ENCODE measurements around the gene PLN.
A peak's percentile ranks its signal among the peaks of the same experiment; 100 is the strongest.

The PLN gene

GRCh38 chr6:118579786-118580185, 31.7 kb downstream of the PLN start:
- TF ChIP-seq CTCF (IDR thresholded peaks at IDR 0.05; ENCODE audit: low read depth, low read length), result no peak
- Histone ChIP-seq H3K4me3 (ENCODE audit: low read depth, low read length) (no peak overlapping the region), H3K27me3 (ENCODE audit: insufficient read depth, low read depth, severe bottlenecking) (no peaks in the 10 kb centered on the region), H3K27ac (no peak overlapping the region), H3K36me3 (peaks cover under 1% of the 10 kb centered on the region; the same call in 1 of the 2 replicates), H3K9me3 (ENCODE audit: severe bottlenecking) (peaks cover 9% of the 10 kb centered on the region)
- DNase-seq, result no peak

- Histone ChIP-seq H3K9me3 (ENCODE audit: severe bottlenecking) (peaks cover 7% of the 10 kb centered on the region), H3K27ac (no peak overlapping the region), H3K27me3 (ENCODE audit: insufficient read depth, low read depth, severe bottlenecking) (no peaks in the 10 kb centered on the region), H3K4me3 (ENCODE audit: low read depth, low read length) (no peak overlapping the region), H3K36me3 (no peaks in the 10 kb centered on the region)
- peak; percentile 33 for DNase-seq
- TF ChIP-seq CTCF (IDR thresholded peaks at IDR 0.05; ENCODE audit: low read depth, low read length), result peak; percentile 74
Measured at GRCh38 chr6:118580585-118581419, 32.7 kb downstream of the PLN start.

GRCh38 chr6:118581489-118581959, 33.4 kb downstream of the PLN start:
- no peak for DNase-seq

GRCh38 chr6:118584911-118585310, 36.8 kb downstream of the PLN start:
- no peak overlapping the region for H3K27ac ChIP-seq
- no peaks in the 10 kb centered on the region for H3K9me3 ChIP-seq (ENCODE audit: severe bottlenecking)
- no peak for TF ChIP-seq CTCF (IDR thresholded peaks at IDR 0.05; ENCODE audit: low read depth, low read length)
- H3K27me3 ChIP-seq (ENCODE audit: insufficient read depth, low read depth, severe bottlenecking), result no peaks in the 10 kb centered on the region
- H3K4me3 ChIP-seq (ENCODE audit: low read depth, low read length), result no peak overlapping the region
- no peak for DNase-seq
- H3K36me3 ChIP-seq, result no peaks in the 10 kb centered on the region

More at GRCh38 chr6:118581489-118581959, 33.4 kb downstream of the PLN start:
- Histone ChIP-seq H3K36me3 (no peaks in the 10 kb centered on the region), H3K9me3 (ENCODE audit: severe bottlenecking) (peaks cover 7% of the 10 kb centered on the region), H3K4me3 (ENCODE audit: low read depth, low read length) (no peak overlapping the region), H3K27ac (no peak overlapping the region), H3K27me3 (ENCODE audit: insufficient read depth, low read depth, severe bottlenecking) (no peaks in the 10 kb centered on the region)
- no peak for TF ChIP-seq CTCF (IDR thresholded peaks at IDR 0.05; ENCODE audit: low read depth, low read length)

GRCh38 chr6:118586746-118587485, 38.8 kb downstream of the PLN start:
- TF ChIP-seq CTCF (IDR thresholded peaks at IDR 0.05; ENCODE audit: low read depth, low read length), result no peak
- Histone ChIP-seq H3K9me3 (ENCODE audit: severe bottlenecking) (no peaks in the 10 kb centered on the region), H3K4me3 (ENCODE audit: low read depth, low read length) (no peak overlapping the region), H3K36me3 (no peaks in the 10 kb centered on the region), H3K27ac (no peak overlapping the region), H3K27me3 (ENCODE audit: insufficient read depth, low read depth, severe bottlenecking) (no peaks in the 10 kb centered on the region)
- no peak for DNase-seq
